ENCODE measurements around the gene RAP1A.
A peak's percentile ranks its signal among the peaks of the same experiment; 100 is the strongest.

RAP1A gene

DNA sequence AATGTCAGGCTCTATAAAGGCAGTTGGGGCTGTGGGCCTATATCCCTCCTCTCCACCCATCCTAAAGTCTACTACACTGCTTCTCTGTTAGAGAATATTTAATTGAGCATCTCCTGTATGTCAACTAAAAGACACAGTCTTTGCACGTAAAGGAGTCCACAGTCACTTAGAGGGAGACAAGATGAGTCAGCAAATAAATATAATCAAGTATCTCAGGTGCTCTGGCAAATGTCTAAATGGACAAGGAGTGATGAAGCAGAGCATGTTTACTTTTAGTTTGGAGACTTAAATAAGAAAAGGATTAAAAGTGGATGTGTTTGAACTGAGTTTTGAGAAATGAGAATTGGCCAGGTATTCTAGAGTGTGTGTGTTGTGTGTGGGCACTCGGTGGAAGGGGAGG, 41.8 kb upstream of the RAP1A start:
- peaks cover 7% of the 10 kb centered on the region for H3K4me1 Mint-ChIP-seq
- H3K4me3 Mint-ChIP-seq, result no peak overlapping the region
- H3K27me3 Mint-ChIP-seq (ENCODE audit: low read depth), result no peaks in the 10 kb centered on the region
- H3K36me3 Mint-ChIP-seq (ENCODE audit: low read depth), result no peaks in the 10 kb centered on the region
- H3K9me3 Mint-ChIP-seq, result no peaks in the 10 kb centered on the region
- TF ChIP-seq, protein P1, sequence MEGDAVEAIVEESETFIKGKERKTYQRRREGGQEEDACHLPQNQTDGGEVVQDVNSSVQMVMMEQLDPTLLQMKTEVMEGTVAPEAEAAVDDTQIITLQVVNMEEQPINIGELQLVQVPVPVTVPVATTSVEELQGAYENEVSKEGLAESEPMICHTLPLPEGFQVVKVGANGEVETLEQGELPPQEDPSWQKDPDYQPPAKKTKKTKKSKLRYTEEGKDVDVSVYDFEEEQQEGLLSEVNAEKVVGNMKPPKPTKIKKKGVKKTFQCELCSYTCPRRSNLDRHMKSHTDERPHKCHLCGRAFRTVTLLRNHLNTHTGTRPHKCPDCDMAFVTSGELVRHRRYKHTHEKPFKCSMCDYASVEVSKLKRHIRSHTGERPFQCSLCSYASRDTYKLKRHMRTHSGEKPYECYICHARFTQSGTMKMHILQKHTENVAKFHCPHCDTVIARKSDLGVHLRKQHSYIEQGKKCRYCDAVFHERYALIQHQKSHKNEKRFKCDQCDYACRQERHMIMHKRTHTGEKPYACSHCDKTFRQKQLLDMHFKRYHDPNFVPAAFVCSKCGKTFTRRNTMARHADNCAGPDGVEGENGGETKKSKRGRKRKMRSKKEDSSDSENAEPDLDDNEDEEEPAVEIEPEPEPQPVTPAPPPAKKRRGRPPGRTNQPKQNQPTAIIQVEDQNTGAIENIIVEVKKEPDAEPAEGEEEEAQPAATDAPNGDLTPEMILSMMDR (IDR thresholded peaks at IDR 0.05; ENCODE audit: unreplicated experiment in 3 of 3), result no peak
- no peak overlapping the region for H3K27ac Mint-ChIP-seq

- H3K27me3 Mint-ChIP-seq (ENCODE audit: low read depth), result no peaks in the 10 kb centered on the region
- H3K4me1 Mint-ChIP-seq, result peaks cover 10% of the 10 kb centered on the region
- H3K27ac Mint-ChIP-seq, result no peak overlapping the region
- H3K9me3 Mint-ChIP-seq, result no peaks in the 10 kb centered on the region
- no peak overlapping the region for H3K4me3 Mint-ChIP-seq
- TF ChIP-seq, protein P1 (IDR thresholded peaks at IDR 0.05; ENCODE audit: unreplicated experiment in 3 of 3), result no peak
- no peaks in the 10 kb centered on the region for H3K36me3 Mint-ChIP-seq (ENCODE audit: low read depth)
Observed at GRCh38 chr1:111581166-111581565, 38.4 kb upstream of the RAP1A start.

GRCh38 chr1:111582016-111582415, 37.6 kb upstream of the RAP1A start:
- Mint-ChIP-seq H3K27ac (peak overlapping the region in 2 of 3 experiments; percentile 56 to 72), H3K27me3 (ENCODE audit: low read depth) (no peaks in the 10 kb centered on the region), H3K9me3 (no peaks in the 10 kb centered on the region), H3K4me1 (peaks cover 10% of the 10 kb centered on the region), H3K4me3 (no peak overlapping the region), H3K36me3 (ENCODE audit: low read depth) (no peaks in the 10 kb centered on the region)
- TF ChIP-seq, protein P1 (IDR thresholded peaks at IDR 0.05; ENCODE audit: unreplicated experiment in 3 of 3), result no peak

- TF ChIP-seq, protein P1 (IDR thresholded peaks at IDR 0.05; ENCODE audit: unreplicated experiment in 3 of 3), result no peak
- H3K36me3 Mint-ChIP-seq (ENCODE audit: low read depth), result no peaks in the 10 kb centered on the region
- no peaks in the 10 kb centered on the region for H3K9me3 Mint-ChIP-seq
- no peaks in the 10 kb centered on the region for H3K27me3 Mint-ChIP-seq (ENCODE audit: low read depth)
- H3K27ac Mint-ChIP-seq, result peak overlapping the region; percentile 43 to 72 (median 67)
- peaks cover 10% of the 10 kb centered on the region for H3K4me1 Mint-ChIP-seq
- no peak overlapping the region for H3K4me3 Mint-ChIP-seq
Observed at GRCh38 chr1:111582644-111583618, 36.7 kb upstream of the RAP1A start.

DNA sequence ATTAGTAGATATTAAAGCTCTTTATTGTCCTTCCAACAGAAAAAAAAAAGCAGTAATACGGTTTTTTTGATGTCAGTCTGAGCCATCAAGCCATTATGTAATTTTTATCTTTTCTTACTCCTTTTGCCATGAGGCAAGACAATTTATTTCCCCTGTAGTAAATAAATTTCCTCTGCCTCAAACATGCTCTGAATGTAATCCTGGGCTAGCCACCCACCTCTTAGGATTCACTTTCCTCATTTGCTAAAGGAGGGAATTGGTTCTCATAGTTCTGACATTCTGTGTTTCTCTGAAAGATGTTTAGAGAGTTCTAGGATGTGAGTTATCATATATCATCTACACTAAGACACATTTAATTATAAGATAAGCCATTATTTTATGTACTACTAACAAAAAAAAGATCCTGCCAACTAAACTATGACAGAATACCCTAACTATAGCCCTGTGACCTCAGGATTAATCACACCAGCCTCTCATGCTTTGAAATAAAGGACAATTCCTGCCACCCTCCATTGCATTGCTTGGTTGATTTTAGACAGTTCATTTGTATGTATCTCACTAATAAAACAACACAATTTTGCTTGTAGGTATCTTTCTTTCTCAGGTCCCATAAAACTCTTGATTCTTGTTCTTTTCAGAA, 34.0 kb upstream of the RAP1A start:
- no peak overlapping the region for H3K4me3 Mint-ChIP-seq
- TF ChIP-seq, protein P1 (IDR thresholded peaks at IDR 0.05; ENCODE audit: unreplicated experiment in 3 of 3), result no peak
- no peaks in the 10 kb centered on the region for H3K9me3 Mint-ChIP-seq
- H3K4me1 Mint-ChIP-seq, result peaks cover 10% of the 10 kb centered on the region
- H3K36me3 Mint-ChIP-seq (ENCODE audit: low read depth), result no peaks in the 10 kb centered on the region
- H3K27ac Mint-ChIP-seq, result peak overlapping the region in 2 of 3 experiments; percentile 11 to 22
- no peaks in the 10 kb centered on the region for H3K27me3 Mint-ChIP-seq (ENCODE audit: low read depth)
